ENCODE data around the gene OSBPL1A. TPM values are rescaled to one million over a fixed set of nuclear protein-coding genes. Genes with fewer than 3 reads are reported as not detected.

Gene OSBPL1A
- total and polyA plus RNA-seq, 4 donors: 12.6 to 38.8 (median 26.0) TPM

GRCh38 chr18:24220318-24220688 lies 177.3 kb downstream of the OSBPL1A start:
- WGBS, 2 donors: 91 to 92% methylated on average over 2 of the region's 2 CpGs
- no peak overlapping the region for H3K4me3 ChIP-seq
- DNase-seq (no peak), ATAC-seq (ENCODE audit: insufficient read depth, low FRiP score) (no peak)
- no peak overlapping the region for H3K9ac ChIP-seq (ENCODE audit: insufficient read depth in 1 of 2, low read length in 2 of 2)
- H3K27me3 ChIP-seq (ENCODE audit: control insufficient read depth in 3 of 3, insufficient read depth in 3 of 3, low read length in 2 of 3): no peaks in the 10 kb centered on the region
- no peak for TF ChIP-seq CTCF (IDR thresholded peaks at IDR 0.05; ENCODE audit: control extremely low read depth, extremely low read depth)
- no peak overlapping the region for H3K27ac ChIP-seq (ENCODE audit: low read depth in 1 of 2, low read length in 1 of 2)
- no peaks in the 10 kb centered on the region for H3K9me3 ChIP-seq (ENCODE audit: control insufficient read depth in 4 of 4, insufficient read depth in 3 of 4, low read length in 3 of 4)
- H3K36me3 ChIP-seq (ENCODE audit: control insufficient read depth in 4 of 4, insufficient read depth in 4 of 4, low read length in 4 of 4): peaks cover 0 to 4% (median 2%) of the 10 kb centered on the region in 4 donors
- H3K4me1 ChIP-seq (ENCODE audit: control insufficient read depth in 5 of 5, insufficient read depth in 5 of 5, low read length in 5 of 5): peaks cover 0 to 9% (median 3%) of the 10 kb centered on the region in 5 donors

GRCh38 chr18:24219561-24220317 lies 177.9 kb downstream of the OSBPL1A start:
- no peaks in the 10 kb centered on the region for H3K9me3 ChIP-seq (ENCODE audit: control insufficient read depth in 4 of 4, insufficient read depth in 3 of 4, low read length in 3 of 4)
- H3K9ac ChIP-seq (ENCODE audit: insufficient read depth in 1 of 2, low read length in 2 of 2): no peak overlapping the region
- DNase-seq: no peak
- TF ChIP-seq CTCF (IDR thresholded peaks at IDR 0.05; ENCODE audit: control extremely low read depth, extremely low read depth): no peak
- no peak overlapping the region for H3K27ac ChIP-seq (ENCODE audit: low read depth in 1 of 2, low read length in 1 of 2)
- ATAC-seq (ENCODE audit: insufficient read depth, low FRiP score): no peak
- H3K27me3 ChIP-seq (ENCODE audit: control insufficient read depth in 3 of 3, insufficient read depth in 3 of 3, low read length in 2 of 3): no peaks in the 10 kb centered on the region
- no peaks in the 10 kb centered on the region for H3K36me3 ChIP-seq (ENCODE audit: control insufficient read depth in 4 of 4, insufficient read depth in 4 of 4, low read length in 4 of 4)
- H3K4me3 ChIP-seq: no peak overlapping the region
- H3K4me1 ChIP-seq (ENCODE audit: control insufficient read depth in 5 of 5, insufficient read depth in 5 of 5, low read length in 5 of 5): peaks cover 0 to 13% (median 9%) of the 10 kb centered on the region in 5 donors
- WGBS, 2 donors: 88 to 90% methylated on average over 7 of the region's 7 CpGs

- peak in 2 of 3 donors; percentile 48 to 53 for DNase-seq
- 32 to 42% methylated on average over 1 of the region's 1 CpG for WGBS, 2 donors
- H3K27ac ChIP-seq (ENCODE audit: low read depth in 1 of 2, low read length in 1 of 2): peak overlapping the region in 1 of 2 donors; percentile 9
- H3K4me3 ChIP-seq: no peak overlapping the region
- no peaks in the 10 kb centered on the region for H3K36me3 ChIP-seq (ENCODE audit: control insufficient read depth in 4 of 4, insufficient read depth in 4 of 4, low read length in 4 of 4)
- no peak for TF ChIP-seq CTCF (IDR thresholded peaks at IDR 0.05; ENCODE audit: control extremely low read depth, extremely low read depth)
- ATAC-seq (ENCODE audit: insufficient read depth, low FRiP score): no peak
- H3K9me3 ChIP-seq (ENCODE audit: control insufficient read depth in 4 of 4, insufficient read depth in 3 of 4, low read length in 3 of 4): no peaks in the 10 kb centered on the region
- no peaks in the 10 kb centered on the region for H3K27me3 ChIP-seq (ENCODE audit: control insufficient read depth in 3 of 3, insufficient read depth in 3 of 3, low read length in 2 of 3)
- H3K9ac ChIP-seq (ENCODE audit: insufficient read depth in 1 of 2, low read length in 2 of 2): no peak overlapping the region
- peaks cover 0 to 23% (median 16%) of the 10 kb centered on the region in 5 donors for H3K4me1 ChIP-seq (ENCODE audit: control insufficient read depth in 5 of 5, insufficient read depth in 5 of 5, low read length in 5 of 5)
Observed at GRCh38 chr18:24214913-24215312, 182.7 kb downstream of the OSBPL1A start.

Measured in lung (tissue), 12 donors.